ENCODE measurements around the gene SDHAF2.
"Not testable (repeated sequence)": the region's sequence is repeated elsewhere in the genome, so short reads cannot be mapped to it uniquely, and the experiment has no call there.

Gene SDHAF2

DNA sequence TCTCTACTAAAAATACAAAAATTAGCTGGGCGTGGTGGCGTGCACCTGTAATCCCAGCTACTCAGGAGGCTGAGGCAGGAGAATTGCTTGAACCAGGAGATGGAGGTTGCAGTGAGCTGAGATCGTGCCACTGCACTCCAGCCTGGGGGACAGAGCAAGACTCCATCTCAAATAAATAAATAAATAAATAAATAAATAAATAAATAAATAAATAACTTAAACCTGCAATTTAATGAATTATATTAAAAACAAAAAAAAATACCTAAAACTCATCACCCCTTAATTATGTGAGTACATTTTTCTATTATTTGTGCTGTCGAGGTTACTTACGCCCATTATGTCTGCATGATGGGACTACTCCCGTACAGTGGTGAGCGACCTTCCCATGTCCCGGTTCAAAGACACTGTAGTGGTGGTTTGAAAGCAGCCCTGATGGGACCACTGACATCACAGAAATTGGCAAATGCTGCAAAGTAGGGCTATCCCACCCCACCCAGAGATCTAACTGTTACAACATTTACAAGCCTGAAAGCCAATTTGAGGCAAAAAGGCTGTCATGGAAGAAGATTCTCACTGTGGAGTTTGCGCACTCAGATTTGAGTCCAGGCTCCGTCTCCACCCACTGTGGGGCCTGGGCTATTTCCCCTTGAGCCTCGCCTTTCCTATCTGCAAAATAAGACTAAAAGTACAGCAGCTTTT, 49.6 kb downstream of the SDHAF2 start:
- DNase-seq: not testable (repeated sequence)

DNA sequence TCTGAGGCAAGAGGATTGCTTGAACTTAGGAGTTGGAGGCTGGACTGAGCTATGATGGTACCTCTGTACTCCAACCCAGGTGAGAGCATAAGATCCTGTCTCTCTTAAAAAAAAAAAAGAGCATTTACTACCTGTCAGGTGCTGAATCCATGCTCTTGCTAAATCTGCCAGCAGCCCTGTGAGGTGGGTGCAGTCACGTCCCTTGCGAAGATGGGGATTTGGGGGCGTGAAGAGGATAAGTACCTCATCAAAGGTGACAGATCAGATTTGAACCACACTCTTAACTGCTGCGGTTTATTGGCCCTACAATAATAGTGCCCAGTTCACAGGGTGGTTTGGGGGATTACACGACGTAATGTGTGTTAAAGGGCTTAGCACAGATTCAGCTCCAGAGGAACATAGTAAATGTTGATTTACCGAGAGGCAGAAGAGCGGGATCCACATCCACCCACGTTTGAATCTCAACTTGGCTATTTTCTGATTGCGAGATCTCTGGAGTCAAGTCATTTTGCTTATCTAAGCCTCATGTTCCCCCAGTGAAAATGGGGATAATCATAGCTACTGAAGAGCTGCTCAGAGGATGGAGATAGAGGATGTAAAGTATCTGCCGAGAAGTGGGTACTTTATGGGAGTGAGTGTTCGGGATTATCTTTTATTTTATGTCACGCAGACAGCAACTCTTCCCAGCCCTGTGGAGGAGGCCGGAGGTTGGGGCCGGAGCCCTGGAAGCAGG, 50.5 kb downstream of the SDHAF2 start:
- DNase-seq: no peak

DNA sequence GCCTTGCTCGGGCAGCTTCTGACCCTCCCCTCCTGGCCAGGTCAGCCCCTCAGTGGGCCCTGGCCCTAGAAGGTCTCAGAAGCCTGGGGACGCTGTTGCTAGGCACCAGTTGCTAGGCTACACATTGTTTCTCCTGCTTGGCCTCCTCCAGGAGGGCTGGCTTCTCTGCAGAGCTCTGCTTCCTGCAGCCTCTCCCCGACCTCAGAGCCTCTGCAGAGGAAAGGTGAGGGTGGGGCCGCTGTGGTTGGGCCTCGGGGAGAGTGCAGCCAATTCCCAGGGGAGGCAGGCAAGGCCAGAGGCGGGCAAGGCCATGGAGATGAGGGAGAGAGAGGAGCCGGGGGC, 51.0 kb downstream of the SDHAF2 start:
- DNase-seq: no peak

DNA sequence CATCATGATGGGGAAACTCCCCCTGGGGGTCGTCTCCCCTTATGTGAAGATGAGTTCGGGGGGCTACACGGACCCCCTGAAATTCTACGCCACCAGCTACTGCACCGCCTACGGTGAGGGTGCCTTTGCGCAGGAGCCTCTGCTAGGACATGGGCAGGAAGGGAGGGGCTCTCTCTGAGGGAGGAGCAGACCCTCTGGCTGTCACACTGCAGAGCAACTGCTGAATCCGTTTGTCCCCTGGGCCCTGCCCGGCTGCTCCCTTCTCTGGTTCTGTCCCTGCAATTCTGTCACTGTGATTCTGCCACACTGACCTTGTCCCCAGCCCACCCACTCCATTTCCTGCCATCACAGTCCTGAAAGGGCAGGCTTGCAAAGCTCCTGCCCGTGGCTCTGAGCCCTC, 51.9 kb downstream of the SDHAF2 start:
- DNase-seq: no peak

DNA sequence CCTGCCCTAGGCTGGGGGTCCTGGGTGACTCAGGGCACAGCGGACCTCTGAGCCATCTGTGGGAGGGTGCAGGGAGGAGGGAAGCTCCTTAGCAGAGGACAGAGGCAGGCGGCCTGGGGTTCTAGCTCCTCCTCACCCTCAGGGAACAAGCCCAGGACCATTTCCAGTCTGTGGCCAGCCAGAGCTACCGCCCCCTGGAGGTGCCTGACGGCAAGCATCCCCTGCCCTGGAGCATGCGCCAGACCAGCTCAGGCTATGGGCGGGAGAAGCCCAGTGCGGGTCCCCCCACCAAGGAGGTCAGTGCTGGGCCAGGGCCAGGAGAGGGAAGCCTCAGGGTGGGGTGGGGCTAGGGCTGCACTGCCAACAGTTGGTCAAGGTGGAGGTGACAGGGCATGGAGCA, 52.6 kb downstream of the SDHAF2 start:
- DNase-seq: peak; percentile 23

- no peak for DNase-seq
Observed at GRCh38 chr11:61484541-61484940, 54.6 kb downstream of the SDHAF2 start.

DNA sequence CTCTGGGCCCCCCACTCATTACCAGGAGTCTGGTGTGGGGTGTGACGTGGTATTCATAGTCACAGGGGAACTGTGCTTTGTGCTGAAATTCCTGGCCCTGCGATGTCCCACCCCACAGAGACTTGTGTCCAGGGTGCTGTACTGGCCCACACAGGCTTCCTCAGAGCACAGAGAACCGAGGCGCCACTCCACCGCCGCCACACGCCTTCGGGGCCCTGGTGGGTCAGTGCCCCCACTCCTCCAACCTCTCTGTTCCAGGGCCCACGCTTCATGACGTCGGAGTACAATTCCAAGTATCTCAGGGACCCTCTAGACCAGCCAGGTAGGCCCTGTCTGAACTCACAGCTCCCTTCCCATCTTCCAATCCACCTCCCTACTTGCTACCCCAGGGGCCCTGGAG, 55.2 kb downstream of the SDHAF2 start:
- DNase-seq: no peak

GRCh38 chr11:61486011-61486620, 56.2 kb downstream of the SDHAF2 start:
- peak; percentile 29 for DNase-seq

- no peak for DNase-seq
Observed at GRCh38 chr11:61486779-61487178, 56.9 kb downstream of the SDHAF2 start.

DNA sequence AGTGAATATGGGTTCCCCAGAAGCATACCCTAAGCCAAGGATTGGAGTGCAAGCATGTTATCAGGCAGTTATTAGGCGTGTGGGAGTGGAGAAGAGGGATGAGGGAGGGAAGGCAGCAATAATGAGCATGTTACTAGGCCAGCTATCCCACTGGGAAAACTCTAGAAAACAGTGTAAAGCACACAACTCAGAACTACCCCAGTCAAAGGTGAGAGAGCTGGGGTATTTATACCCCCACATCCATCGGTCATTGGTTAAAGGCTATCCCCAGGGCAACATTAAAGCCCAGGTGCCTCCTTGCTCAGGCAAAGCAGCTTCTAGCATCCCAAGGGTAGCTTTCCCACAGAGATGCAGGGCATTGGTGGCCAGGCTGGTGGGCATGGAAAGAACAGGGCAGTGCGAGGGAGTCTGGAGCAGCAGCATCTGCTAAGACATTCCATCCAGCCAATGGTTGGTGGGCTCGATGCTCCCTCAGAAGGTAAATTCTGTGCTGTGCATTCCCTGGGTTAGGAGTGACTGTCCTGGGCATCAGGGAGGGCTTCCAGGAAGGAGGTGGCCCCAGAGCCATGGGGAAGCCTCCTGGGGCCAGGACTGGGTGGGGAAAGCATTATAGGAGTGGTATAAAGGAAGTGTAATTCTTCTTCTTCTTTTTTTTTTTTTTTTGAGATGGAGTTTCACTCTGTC, 57.6 kb downstream of the SDHAF2 start:
- no peak for DNase-seq

DNA sequence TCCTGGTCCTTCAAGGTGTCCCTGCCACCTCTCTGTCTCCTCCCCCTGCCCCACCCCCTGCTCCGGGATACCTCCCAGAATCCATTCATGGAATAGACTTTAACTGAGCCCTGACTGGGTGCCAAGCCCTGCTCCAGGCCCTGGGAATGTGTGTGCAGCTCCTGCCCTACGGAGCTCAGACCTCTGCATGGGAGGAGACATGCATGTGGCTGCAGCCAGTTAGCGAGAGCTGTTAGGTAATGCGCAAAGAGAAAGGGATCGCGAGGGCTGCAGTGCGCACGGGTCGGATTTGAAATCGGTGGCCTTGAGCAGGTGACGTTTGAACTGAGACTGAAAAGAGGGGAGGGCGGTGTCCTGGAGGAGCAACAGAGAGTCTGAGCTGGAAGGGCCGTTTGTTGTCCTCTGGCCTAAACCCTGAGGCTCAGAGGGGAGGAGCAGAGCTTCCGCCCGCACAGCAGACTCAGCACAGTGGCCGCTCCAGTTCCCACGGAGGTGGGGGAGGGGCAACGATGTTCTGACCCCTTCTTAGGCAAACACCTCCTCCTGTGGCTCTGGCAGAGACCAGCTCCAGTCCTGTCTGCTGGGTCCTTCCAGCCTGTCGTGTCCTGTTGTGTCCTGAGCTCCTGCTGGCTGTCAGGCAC, 58.8 kb downstream of the SDHAF2 start:
- no peak for DNase-seq

DNA sequence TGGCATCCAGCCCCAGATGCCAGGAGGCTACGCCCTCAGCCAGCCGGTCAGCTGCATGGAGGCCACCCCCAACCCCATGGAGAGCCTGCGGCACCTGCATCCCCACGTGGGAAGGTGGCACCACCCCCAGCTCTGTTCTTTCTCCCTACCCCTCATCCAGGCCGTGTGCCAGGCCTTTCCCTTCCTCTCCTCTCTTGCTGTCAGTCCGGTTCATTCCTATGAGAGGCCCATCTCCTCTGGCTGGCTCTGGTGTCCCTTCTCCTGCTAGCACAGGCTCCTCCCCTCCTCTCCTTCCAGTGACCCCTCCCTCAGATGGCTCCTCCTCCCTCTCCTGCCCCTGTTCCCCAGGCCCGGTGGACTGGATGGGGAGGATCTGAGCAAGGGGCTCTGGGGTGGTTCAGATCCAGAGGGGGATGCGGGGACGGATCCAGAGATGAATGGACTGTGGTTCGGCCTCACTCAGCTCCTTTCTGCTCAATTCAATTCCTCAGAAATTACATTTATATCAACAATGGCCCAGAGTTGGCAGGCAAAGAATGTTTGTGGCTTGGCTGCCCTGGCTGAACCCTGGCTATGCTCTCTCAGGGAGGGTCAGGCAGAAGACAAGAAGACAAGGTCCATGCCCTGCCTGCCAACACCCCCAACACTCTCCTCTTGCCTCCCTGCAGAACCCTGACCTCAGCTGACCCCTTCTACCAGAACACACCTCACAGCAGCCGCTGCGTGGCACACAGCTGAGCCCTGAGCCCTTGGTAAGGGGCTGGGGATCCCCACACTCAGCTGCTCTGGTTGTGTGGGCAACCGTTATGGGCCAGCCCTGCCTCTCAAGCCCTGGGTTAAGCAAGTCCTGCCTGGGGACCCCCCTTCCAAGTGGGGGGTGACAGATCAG, 60.2 kb downstream of the SDHAF2 start:
- no peak for DNase-seq

GRCh38 chr11:61491736-61492395, 61.9 kb downstream of the SDHAF2 start:
- no peak for DNase-seq

- DNase-seq: no peak
Observed at GRCh38 chr11:61494381-61494961, 64.5 kb downstream of the SDHAF2 start.

DNA sequence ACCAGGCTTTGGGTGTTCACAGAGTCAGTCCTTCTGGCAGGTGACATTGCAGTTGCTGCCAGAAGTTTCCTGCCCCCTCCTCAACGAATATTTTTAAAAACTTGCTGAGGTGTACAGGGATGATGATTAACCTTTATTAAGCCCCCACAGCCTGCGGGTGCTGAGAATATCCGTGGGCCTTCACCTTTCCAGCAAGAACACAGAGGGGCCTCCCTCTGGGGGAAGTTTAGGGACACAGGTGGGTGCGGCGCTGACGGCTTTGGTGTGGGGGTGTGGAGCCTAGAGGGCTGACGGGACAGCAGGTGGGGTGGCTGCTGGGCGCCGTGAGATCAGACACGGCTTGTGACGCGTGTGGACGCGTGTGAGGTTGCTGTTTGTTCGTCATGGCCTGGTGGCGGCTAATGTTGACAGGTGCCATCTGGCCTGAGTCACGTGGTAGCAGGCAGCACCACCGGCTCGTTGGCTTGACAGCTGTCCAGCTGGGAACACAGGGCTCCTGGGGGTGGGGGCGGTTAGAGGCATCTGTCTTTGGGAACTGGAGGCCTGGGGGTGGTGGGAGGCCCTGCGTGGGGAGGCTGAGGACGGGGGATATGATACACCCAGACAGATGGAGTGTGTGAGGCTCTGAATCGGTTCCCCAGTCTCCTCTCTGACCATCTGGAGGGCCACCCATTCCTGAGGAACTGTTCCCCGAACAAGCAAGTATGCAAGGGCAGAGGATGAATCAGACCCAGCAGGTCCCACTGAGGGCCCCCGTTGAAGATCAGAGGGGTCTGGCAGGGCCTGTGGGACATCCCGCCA, 66.1 kb downstream of the SDHAF2 start:
- no peak for DNase-seq

All from suppressor macrophage treated with lipopolysaccharide for 4 hours (primary cell).